ENCODE measurements around the gene NOL9. TPM values are rescaled to one million over a fixed set of nuclear protein-coding genes. Genes with fewer than 3 reads are reported as not detected.

Gene NOL9
- total and polyA plus RNA-seq, 2 donors (not counting 3 experiments of a cell fraction or from before 2014, with no cell fraction given): 14.1 to 42.9 TPM

GRCh38 chr1:6495041-6495441, 59.3 kb downstream of the NOL9 start:
- ChIA-PET CTCF (interaction anchor here (1.5 to 10.9 kb wide), 2 partner anchors 9 to 28 kb away, joined by 6 to 113 read pairs; no protein-coding TSS in a partner anchor), POLR2A (no interaction called here)
- TF ChIP-seq MYC (IDR thresholded peaks at IDR 0.05; ENCODE audit: low read depth, low read length): no peak
- no peak for TF ChIP-seq GATA2 (IDR thresholded peaks at IDR 0.05; ENCODE audit: insufficient read depth, insufficient read length, low read depth, low read length)
- TF ChIP-seq POLR2A (IDR thresholded peaks at IDR 0.05; ENCODE audit: low read depth, low read length): no peak
- no peak for TF ChIP-seq POLR2AphosphoS5 (IDR thresholded peaks at IDR 0.05; ENCODE audit: insufficient read depth, low read depth, low read length)
- TF ChIP-seq MAX (IDR thresholded peaks at IDR 0.05; ENCODE audit: insufficient read depth, insufficient read length): no peak
- no peak for TF ChIP-seq CTCF (IDR thresholded peaks at IDR 0.05; ENCODE audit: extremely low read depth in 1 of 2, insufficient read depth in 1 of 2, low read depth in 1 of 2, low read length in 2 of 2)
- TF ChIP-seq JUN (IDR thresholded peaks at IDR 0.05; ENCODE audit: borderline replicate concordance, insufficient read depth, insufficient read length, low read depth): no peak
- TF ChIP-seq EZH2 (IDR thresholded peaks at IDR 0.05; ENCODE audit: borderline replicate concordance, low read depth, low read length, severe bottlenecking): no peak
- TF ChIP-seq FOS (IDR thresholded peaks at IDR 0.05; ENCODE audit: borderline replicate concordance, insufficient read depth, low read length): no peak
- Histone ChIP-seq H3K9ac (replicated peaks; ENCODE audit: extremely low read depth, insufficient read depth, low read length) (no peak overlapping the region), H4K20me1 (replicated peaks; ENCODE audit: control insufficient read depth, extremely low read depth, insufficient read depth, low read length) (no peaks in the 10 kb centered on the region), H3K4me1 (ENCODE audit: control insufficient read depth, extremely low read depth, insufficient read depth, low read length) (peaks cover 42% of the 10 kb centered on the region), H3K79me2 (ENCODE audit: control insufficient read depth, insufficient read depth, low read length) (no peaks in the 10 kb centered on the region), H3K36me3 (ENCODE audit: control insufficient read depth in 2 of 2, extremely low read depth in 1 of 2, insufficient read depth in 2 of 2, low read length in 2 of 2) (no peaks in the 10 kb centered on the region), H3K9me3 (replicated peaks; ENCODE audit: control insufficient read depth, insufficient read depth, low read length) (no peaks in the 10 kb centered on the region), H2AFZ (ENCODE audit: low read depth, low read length) (no peak overlapping the region), H3K4me3 (replicated peaks in 1 of 3; ENCODE audit: insufficient read depth in 1 of 3, low read depth in 1 of 3, low read length in 3 of 3) (no peak overlapping the region), H3K27ac (ENCODE audit: insufficient read depth, low read depth, low read length) (no peak overlapping the region), H3K9me1 (replicated peaks; ENCODE audit: control insufficient read depth, extremely low read depth, insufficient read depth, low read length) (no peaks in the 10 kb centered on the region), H3K27me3 (ENCODE audit: control insufficient read depth in 2 of 2, insufficient read depth in 2 of 2, low read length in 2 of 2) (no peaks in the 10 kb centered on the region), H3K4me2 (ENCODE audit: insufficient read depth, low read length) (no peak overlapping the region)
- dilution Hi-C loops (cut with MboI; ENCODE audit: extremely low pct_ligation_motif_present, low sequenced_read_pairs): no loop called here
- intact Hi-C loops (cut with micrococcal nuclease): loop anchor here (10.0 kb wide), 1 partner anchor 290 kb away; the partner anchor contains the start of gene CAMTA1
- FAIRE-seq (no peak), DNase-seq (ENCODE audit: low read depth, low spot score) (no peak)
- no TSS peak for BruUV-seq (replicated peaks)

Data from endothelial cell of umbilical vein (primary cell).